Measurements from ENCODE around the gene INO80B. TPM values are rescaled to one million over a fixed set of nuclear protein-coding genes. Genes with fewer than 3 reads are reported as not detected.
A peak's percentile ranks its signal among the peaks of the same experiment; 100 is the strongest.
"Not testable (repeated sequence)": the region's sequence is repeated elsewhere in the genome, so short reads cannot be mapped to it uniquely, and the experiment has no call there.

Gene INO80B
- total RNA-seq, 2 experiments from 2014 or later = 41.3 to 41.8 TPM

GRCh38 chr2:74464406-74464805 is 9.5 kb downstream of the INO80B start:
- intact Hi-C loops (cut with DNase I, micrococcal nuclease) = no loop called here
- H3K9me3 Mint-ChIP-seq = no peaks in the 10 kb centered on the region
- DNase-seq = peak in 1 of 14 experiments; percentile 36
- Histone ChIP-seq H3K9me3 (ENCODE audit: control insufficient read depth in 1 of 2, insufficient read depth in 1 of 2, low read length in 2 of 2) (no peaks in the 10 kb centered on the region), H3K27me3 (ENCODE audit: control insufficient read depth in 1 of 2, insufficient read depth in 2 of 2, low read length in 2 of 2) (no peaks in the 10 kb centered on the region), H3K36me3 (ENCODE audit: insufficient read depth, low read length) (peaks cover 25% of the 10 kb centered on the region), H3K4me1 (ENCODE audit: insufficient read depth, low read length) (peaks cover 24% of the 10 kb centered on the region), H3K4me3 (ENCODE audit: low read length) (peak overlapping the region; percentile 81), H3K27ac (ENCODE audit: low read depth in 1 of 2, low read length in 2 of 2) (peak overlapping the region in 1 of 2 donors; percentile 80)
- POLR2A ChIA-PET = interaction anchor here (0.7 to 1.8 kb wide), 2 partner anchors 9 to 46 kb away, joined by 4 to 12 read pairs; partner anchors contain the start of gene INO80B
- H3K27me3 Mint-ChIP-seq = no peaks in the 10 kb centered on the region
- H3K27ac Mint-ChIP-seq = peak overlapping the region; percentile 97
- H3K36me3 Mint-ChIP-seq (ENCODE audit: low read depth) = peaks cover 16% of the 10 kb centered on the region
- H3K4me3 Mint-ChIP-seq = peak overlapping the region; percentile 82
- no peak for ATAC-seq (ENCODE audit: poor library complexity)
- TF ChIP-seq, protein P1, sequence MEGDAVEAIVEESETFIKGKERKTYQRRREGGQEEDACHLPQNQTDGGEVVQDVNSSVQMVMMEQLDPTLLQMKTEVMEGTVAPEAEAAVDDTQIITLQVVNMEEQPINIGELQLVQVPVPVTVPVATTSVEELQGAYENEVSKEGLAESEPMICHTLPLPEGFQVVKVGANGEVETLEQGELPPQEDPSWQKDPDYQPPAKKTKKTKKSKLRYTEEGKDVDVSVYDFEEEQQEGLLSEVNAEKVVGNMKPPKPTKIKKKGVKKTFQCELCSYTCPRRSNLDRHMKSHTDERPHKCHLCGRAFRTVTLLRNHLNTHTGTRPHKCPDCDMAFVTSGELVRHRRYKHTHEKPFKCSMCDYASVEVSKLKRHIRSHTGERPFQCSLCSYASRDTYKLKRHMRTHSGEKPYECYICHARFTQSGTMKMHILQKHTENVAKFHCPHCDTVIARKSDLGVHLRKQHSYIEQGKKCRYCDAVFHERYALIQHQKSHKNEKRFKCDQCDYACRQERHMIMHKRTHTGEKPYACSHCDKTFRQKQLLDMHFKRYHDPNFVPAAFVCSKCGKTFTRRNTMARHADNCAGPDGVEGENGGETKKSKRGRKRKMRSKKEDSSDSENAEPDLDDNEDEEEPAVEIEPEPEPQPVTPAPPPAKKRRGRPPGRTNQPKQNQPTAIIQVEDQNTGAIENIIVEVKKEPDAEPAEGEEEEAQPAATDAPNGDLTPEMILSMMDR (IDR thresholded peaks at IDR 0.05) = no peak
- H3K4me1 Mint-ChIP-seq (ENCODE audit: low read depth) = peaks cover 30% of the 10 kb centered on the region
- CTCF ChIA-PET = interaction anchor here (1.3 kb wide), 1 partner anchor 11 kb away, joined by 4 read pairs; no protein-coding TSS in a partner anchor

DNA sequence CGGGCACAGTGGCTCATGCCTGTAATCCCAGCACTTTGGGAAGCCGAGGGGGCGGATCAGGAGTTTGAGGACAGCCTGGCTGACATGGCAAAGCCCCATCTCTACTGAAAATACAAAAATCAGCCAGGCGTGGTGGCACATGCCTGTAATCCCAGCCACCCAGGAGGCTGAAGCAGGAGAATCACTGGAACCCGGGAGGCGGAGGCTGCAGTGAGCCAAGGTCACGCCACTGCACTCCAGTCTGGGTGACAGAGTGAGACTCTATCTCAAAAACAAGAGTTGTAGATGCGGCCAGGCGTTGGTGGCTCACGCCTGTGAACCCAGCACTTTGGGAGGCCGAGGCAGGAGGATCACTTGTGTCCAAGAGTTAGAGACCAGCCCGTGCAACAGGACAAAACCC is 15.9 kb downstream of the INO80B start:
- Mint-ChIP-seq H3K4me3 (peak overlapping the region; percentile 79), H3K27ac (peak overlapping the region; percentile 83), H3K4me1 (ENCODE audit: low read depth) (peaks cover 30% of the 10 kb centered on the region), H3K36me3 (ENCODE audit: low read depth) (peaks cover 34% of the 10 kb centered on the region)
- H3K9me3 Mint-ChIP-seq; DNase-seq; H3K27me3 ChIP-seq (ENCODE audit: control insufficient read depth in 1 of 2, insufficient read depth in 2 of 2, low read length in 2 of 2); H3K27ac ChIP-seq (ENCODE audit: low read depth in 1 of 2, low read length in 2 of 2); H3K9me3 ChIP-seq (ENCODE audit: control insufficient read depth in 1 of 2, insufficient read depth in 1 of 2, low read length in 2 of 2); H3K27me3 Mint-ChIP-seq; ATAC-seq (ENCODE audit: poor library complexity); H3K4me3 ChIP-seq (ENCODE audit: low read length): not testable (repeated sequence)
- H3K4me1 ChIP-seq (ENCODE audit: insufficient read depth, low read length) = peaks cover 35% of the 10 kb centered on the region
- POLR2A ChIA-PET = interaction anchor here (3.8 to 9.1 kb wide), 2 partner anchors 11 to 14 kb away, joined by 86 to 225 read pairs; partner anchors contain the start of genes CCDC142, INO80B, TTC31 and WBP1
- CTCF ChIA-PET = interaction anchor here (0.6 to 1.0 kb wide), 2 partner anchors 13 to 691 kb away, joined by 3 read pairs; partner anchors contain the start of genes DUSP11 and WBP1
- H3K36me3 ChIP-seq (ENCODE audit: insufficient read depth, low read length) = peaks cover 17% of the 10 kb centered on the region
- intact Hi-C loops (cut with DNase I, micrococcal nuclease) = loop anchor here (5.0 kb wide), 2 partner anchors 48 to 78 kb away; partner anchors contain the start of genes C2orf81 (in 1 of the 2) and WDR54 (in 1 of the 2)

GRCh38 chr2:74471332-74472065 is 16.6 kb downstream of the INO80B start:
- no peaks in the 10 kb centered on the region for H3K9me3 ChIP-seq (ENCODE audit: control insufficient read depth in 1 of 2, insufficient read depth in 1 of 2, low read length in 2 of 2)
- H3K4me1 ChIP-seq (ENCODE audit: insufficient read depth, low read length) = peaks cover 30% of the 10 kb centered on the region
- intact Hi-C loops (cut with DNase I, micrococcal nuclease) = loop anchor here (1.0 to 5.0 kb wide), 6 partner anchors 11 to 79 kb away; partner anchors contain the start of genes C2orf81 (in 1 of the 2), CCDC142 (in 1 of the 2), INO80B (in 1 of the 2) and TTC31 (in 1 of the 2)
- ChIA-PET CTCF (interaction anchor here (0.6 to 2.1 kb wide), 4 partner anchors 13 to 692 kb away, joined by 3 to 8 read pairs (median 4); partner anchors contain the start of genes DUSP11, INO80B and WBP1), POLR2A (interaction anchor here (1.2 to 9.1 kb wide), 6 partner anchors 10 to 59 kb away, joined by 5 to 225 read pairs (median 15); partner anchors contain the start of genes AUP1, C2orf81, CCDC142 and HTRA2)
- Mint-ChIP-seq H3K4me3 (peak overlapping the region; percentile 95), H3K27ac (peak overlapping the region; percentile 96), H3K9me3 (no peaks in the 10 kb centered on the region), H3K27me3 (no peaks in the 10 kb centered on the region), H3K36me3 (ENCODE audit: low read depth) (peaks cover 34% of the 10 kb centered on the region), H3K4me1 (ENCODE audit: low read depth) (peaks cover 25% of the 10 kb centered on the region)
- ATAC-seq (ENCODE audit: poor library complexity) (no peak), DNase-seq (peak in 1 of 14 experiments; percentile 21)
- TF ChIP-seq, protein P1 (IDR thresholded peaks at IDR 0.05) = no peak
- H3K36me3 ChIP-seq (ENCODE audit: insufficient read depth, low read length) = peaks cover 19% of the 10 kb centered on the region
- no peaks in the 10 kb centered on the region for H3K27me3 ChIP-seq (ENCODE audit: control insufficient read depth in 1 of 2, insufficient read depth in 2 of 2, low read length in 2 of 2)
- H3K4me3 ChIP-seq (ENCODE audit: low read length) = peak overlapping the region; percentile 80
- H3K27ac ChIP-seq (ENCODE audit: low read depth in 1 of 2, low read length in 2 of 2) = peak overlapping the region; percentile 85 to 91

Data from CD4-positive, alpha-beta T cell (primary cell).